Astrocyte of the cerebellum (primary cell): Measurements from ENCODE around the gene FILIP1L.

Experiments
- DNase-seq: peaks from one replicate; pipeline ENCODE4 v3.0.0-alpha.2; 2011; ENCODE audit warnings: low read depth
- H3K4me3 ChIP-seq: 2 replicates; pipeline ENCODE4 v1.5.1; 2011; ENCODE audit warnings: mild to moderate bottlenecking, low read depth, low read length, moderate library complexity
- CTCF ChIP-seq: IDR thresholded peaks from 2 replicates; pipeline ENCODE4 v1.5.1; 2012; ENCODE audit warnings: low read length, low read depth, moderate library complexity, mild to moderate bottlenecking; ENCODE audit errors: missing control alignments
- in situ Hi-C: cut with HindIII; loops from 2 replicates; pipeline ENCODE4 v1.10.0; 2017; ENCODE audit warnings: low sequenced_read_pairs

FILIP1L gene

GRCh38 chr3:99929745-99930139 lies 184.6 kb downstream of the FILIP1L start:
- no peak overlapping the region for H3K4me3 ChIP-seq
- in situ Hi-C loops = no loop called here
- peak; percentile 68 for DNase-seq
- TF ChIP-seq CTCF = no peak

DNA sequence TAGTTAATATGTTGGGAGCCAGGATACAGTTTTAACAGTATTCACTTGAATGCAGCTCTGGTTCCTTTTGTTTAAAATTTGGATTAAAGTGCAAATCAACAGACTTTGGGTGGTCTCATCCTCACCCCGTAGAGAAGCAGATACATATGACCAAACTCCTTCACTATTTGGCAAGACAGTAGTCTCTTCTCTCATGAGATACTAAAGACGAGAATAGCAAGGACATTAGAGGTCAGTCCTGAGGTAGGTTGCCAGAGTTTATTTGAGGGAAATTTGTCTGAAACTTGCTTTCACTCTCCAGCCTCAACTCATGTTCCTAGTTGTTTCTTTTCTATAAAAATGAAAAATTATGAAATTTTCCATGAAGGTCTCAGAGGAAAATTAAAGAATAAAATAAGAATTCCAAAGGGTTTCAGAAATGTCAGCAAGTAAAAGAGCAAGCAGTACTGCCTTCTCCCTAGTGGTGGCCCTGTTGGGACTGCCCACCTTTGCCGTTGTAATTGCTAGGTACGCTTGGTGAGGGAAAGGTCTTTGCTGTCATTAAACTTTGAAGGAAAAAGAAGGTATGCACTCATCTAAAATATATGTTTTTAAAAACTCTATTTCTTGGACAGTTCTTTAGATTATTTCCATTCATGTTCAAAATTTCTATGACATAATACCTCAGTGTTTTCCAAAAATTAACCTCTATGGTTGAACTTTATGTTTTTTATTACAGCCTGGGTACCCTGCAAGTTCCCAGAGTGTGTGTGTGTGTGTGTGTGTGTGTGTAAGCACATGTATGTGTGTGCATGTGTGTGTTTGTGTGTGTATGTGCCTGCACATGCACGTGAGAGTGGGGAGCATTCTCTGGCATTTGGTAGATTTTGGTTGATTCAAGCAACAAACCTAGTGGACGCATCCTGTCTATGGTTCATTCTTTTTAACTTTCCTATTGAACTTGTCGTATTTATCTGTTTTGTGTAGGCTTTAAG lies 185.2 kb downstream of the FILIP1L start:
- in situ Hi-C loops = no loop called here
- TF ChIP-seq CTCF = peak; percentile 16
- H3K4me3 ChIP-seq = no peak overlapping the region
- no peak for DNase-seq

GRCh38 chr3:99927671-99928457 lies 186.4 kb downstream of the FILIP1L start:
- in situ Hi-C loops = no loop called here

GRCh38 chr3:99925584-99926230 lies 188.6 kb downstream of the FILIP1L start:
- no peak for TF ChIP-seq CTCF
- in situ Hi-C loops = no loop called here
- H3K4me3 ChIP-seq = no peak overlapping the region
- peak; percentile 53 for DNase-seq

More at GRCh38 chr3:99927671-99928457, 186.4 kb downstream of the FILIP1L start:
- no peak overlapping the region for H3K4me3 ChIP-seq
- no peak for TF ChIP-seq CTCF
- no peak for DNase-seq

GRCh38 chr3:99923873-99924272 lies 190.4 kb downstream of the FILIP1L start:
- DNase-seq = no peak
- H3K4me3 ChIP-seq = no peak overlapping the region
- TF ChIP-seq CTCF = no peak
- in situ Hi-C loops = no loop called here

DNA sequence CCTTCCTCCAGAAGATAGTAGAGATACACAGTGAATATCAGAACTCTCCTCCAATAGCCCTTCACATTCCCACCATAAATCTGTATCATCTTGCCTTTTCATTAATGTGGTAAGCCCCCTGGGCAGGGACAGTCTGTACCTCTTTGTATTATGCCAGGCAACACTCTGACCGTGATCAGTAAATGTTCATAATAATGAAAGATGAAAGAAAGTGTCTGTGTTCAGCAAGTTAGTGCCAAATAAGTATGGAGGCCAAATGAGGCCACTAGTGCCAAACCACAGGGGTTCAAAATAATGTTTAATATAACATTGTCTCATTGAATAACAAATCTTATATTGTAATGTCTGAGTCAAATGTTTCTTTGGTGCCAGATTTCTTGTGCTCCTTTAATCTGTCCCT lies 192.3 kb downstream of the FILIP1L start:
- TF ChIP-seq CTCF = no peak
- H3K4me3 ChIP-seq = no peak overlapping the region
- peak; percentile 43 for DNase-seq
- in situ Hi-C loops = no loop called here
